ENCODE data around the gene BTBD9. TPM values are rescaled to one million over a fixed set of nuclear protein-coding genes. Genes with fewer than 3 reads are reported as not detected.

BTBD9 gene
- total and polyA plus RNA-seq, 2 donors (not counting 3 experiments of a cell fraction or from before 2014, with no cell fraction given): 4.9 to 15.0 TPM

DNA sequence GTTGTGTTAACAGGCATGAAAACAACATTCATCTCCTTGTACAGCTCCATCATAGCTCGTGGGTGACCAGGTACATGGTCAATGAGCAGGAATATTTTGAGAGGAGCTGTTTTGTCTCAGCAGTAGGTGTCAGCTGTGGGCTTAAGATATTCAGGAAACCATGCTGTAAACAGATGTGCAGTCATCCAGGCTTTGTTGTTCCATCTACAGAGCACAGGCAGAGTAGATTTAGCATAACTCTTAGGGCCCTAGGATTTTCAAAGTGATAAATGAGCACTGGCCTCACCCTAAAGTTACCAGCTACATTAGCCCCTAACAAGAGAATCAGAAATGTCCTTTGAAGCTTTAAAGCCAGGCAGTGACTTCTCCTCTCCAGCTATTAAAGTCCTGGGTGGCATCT is 154.2 kb downstream of the BTBD9 start:
- Histone ChIP-seq H3K27ac (ENCODE audit: insufficient read depth, low read depth, low read length) (no peak overlapping the region), H3K4me3 (replicated peaks in 1 of 3; ENCODE audit: insufficient read depth in 1 of 3, low read depth in 1 of 3, low read length in 3 of 3) (no peak overlapping the region), H4K20me1 (replicated peaks; ENCODE audit: control insufficient read depth, extremely low read depth, insufficient read depth, low read length) (no peaks in the 10 kb centered on the region), H3K27me3 (ENCODE audit: control insufficient read depth in 2 of 2, insufficient read depth in 2 of 2, low read length in 2 of 2) (no peaks in the 10 kb centered on the region), H3K9ac (replicated peaks; ENCODE audit: extremely low read depth, insufficient read depth, low read length) (no peak overlapping the region), H3K79me2 (ENCODE audit: control insufficient read depth, insufficient read depth, low read length) (no peaks in the 10 kb centered on the region), H2AFZ (ENCODE audit: low read depth, low read length) (no peak overlapping the region), H3K36me3 (ENCODE audit: control insufficient read depth in 2 of 2, extremely low read depth in 1 of 2, insufficient read depth in 2 of 2, low read length in 2 of 2) (no peaks in the 10 kb centered on the region), H3K9me3 (replicated peaks; ENCODE audit: control insufficient read depth, insufficient read depth, low read length) (no peaks in the 10 kb centered on the region), H3K4me2 (ENCODE audit: insufficient read depth, low read length) (no peak overlapping the region), H3K9me1 (replicated peaks; ENCODE audit: control insufficient read depth, extremely low read depth, insufficient read depth, low read length) (no peaks in the 10 kb centered on the region), H3K4me1 (ENCODE audit: control insufficient read depth, extremely low read depth, insufficient read depth, low read length) (no peaks in the 10 kb centered on the region)
- CTCF ChIA-PET: interaction anchor here (0.8 to 5.6 kb wide), 4 partner anchors 9 to 750 kb away, joined by 3 to 33 read pairs (median 4); no protein-coding TSS in a partner anchor
- FAIRE-seq (no peak), DNase-seq (ENCODE audit: low read depth, low spot score) (no peak)
- dilution Hi-C loops (cut with MboI; ENCODE audit: extremely low pct_ligation_motif_present, low sequenced_read_pairs): no loop called here
- no peak for TF ChIP-seq FOS (IDR thresholded peaks at IDR 0.05; ENCODE audit: borderline replicate concordance, insufficient read depth, low read length)
- POLR2A ChIA-PET: no interaction called here
- BruUV-seq (replicated peaks): no TSS peak
- intact Hi-C loops (cut with micrococcal nuclease): loop anchor here (5.0 kb wide), 1 partner anchor 768 kb away; no protein-coding TSS in a partner anchor

DNA sequence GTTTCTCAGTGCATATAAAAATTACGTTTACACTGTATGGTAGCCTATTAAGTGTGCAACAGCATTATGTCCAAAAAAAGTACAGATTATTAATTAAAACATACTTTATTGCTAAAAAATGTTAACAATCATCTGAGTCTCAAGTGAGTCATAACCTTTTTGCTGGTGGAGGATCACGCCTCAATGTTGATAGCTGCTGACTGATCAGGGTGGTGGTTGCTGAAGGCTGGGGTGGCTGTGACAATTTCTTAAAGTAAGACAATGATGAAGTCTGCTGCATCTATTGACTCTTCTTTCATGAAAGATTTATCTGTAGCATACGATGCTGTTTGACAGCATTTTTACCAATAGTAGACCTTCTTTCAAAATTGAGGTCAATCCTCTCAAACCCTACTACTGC is 155.1 kb downstream of the BTBD9 start:
- no TSS peak for BruUV-seq (replicated peaks)
- CTCF ChIA-PET: interaction anchor here (2.0 to 5.6 kb wide), 2 partner anchors 10 to 451 kb away, joined by 5 to 33 read pairs; no protein-coding TSS in a partner anchor

More for the DNA sequence above, 155.1 kb downstream of the BTBD9 start:
- no peak for DNase-seq (ENCODE audit: low read depth, low spot score)
- Histone ChIP-seq H3K27me3 (ENCODE audit: control insufficient read depth in 2 of 2, insufficient read depth in 2 of 2, low read length in 2 of 2) (no peaks in the 10 kb centered on the region), H3K9me3 (replicated peaks; ENCODE audit: control insufficient read depth, insufficient read depth, low read length) (no peaks in the 10 kb centered on the region), H3K4me1 (ENCODE audit: control insufficient read depth, extremely low read depth, insufficient read depth, low read length) (no peaks in the 10 kb centered on the region), H4K20me1 (replicated peaks; ENCODE audit: control insufficient read depth, extremely low read depth, insufficient read depth, low read length) (no peaks in the 10 kb centered on the region), H3K79me2 (ENCODE audit: control insufficient read depth, insufficient read depth, low read length) (no peaks in the 10 kb centered on the region), H3K4me3 (replicated peaks in 1 of 3; ENCODE audit: insufficient read depth in 1 of 3, low read depth in 1 of 3, low read length in 3 of 3) (no peak overlapping the region), H2AFZ (ENCODE audit: low read depth, low read length) (no peak overlapping the region), H3K9me1 (replicated peaks; ENCODE audit: control insufficient read depth, extremely low read depth, insufficient read depth, low read length) (no peaks in the 10 kb centered on the region), H3K27ac (ENCODE audit: insufficient read depth, low read depth, low read length) (no peak overlapping the region), H3K36me3 (ENCODE audit: control insufficient read depth in 2 of 2, extremely low read depth in 1 of 2, insufficient read depth in 2 of 2, low read length in 2 of 2) (no peaks in the 10 kb centered on the region), H3K4me2 (ENCODE audit: insufficient read depth, low read length) (no peak overlapping the region), H3K9ac (replicated peaks; ENCODE audit: extremely low read depth, insufficient read depth, low read length) (no peak overlapping the region)
- dilution Hi-C loops (cut with MboI; ENCODE audit: extremely low pct_ligation_motif_present, low sequenced_read_pairs): no loop called here
- intact Hi-C loops (cut with micrococcal nuclease): loop anchor here (5.0 kb wide), 1 partner anchor 767 kb away; no protein-coding TSS in a partner anchor
- FAIRE-seq: no peak
- no peak for TF ChIP-seq EZH2 (IDR thresholded peaks at IDR 0.05; ENCODE audit: borderline replicate concordance, low read depth, low read length, severe bottlenecking)
- TF ChIP-seq FOS (IDR thresholded peaks at IDR 0.05; ENCODE audit: borderline replicate concordance, insufficient read depth, low read length): no peak
- TF ChIP-seq, protein P1, sequence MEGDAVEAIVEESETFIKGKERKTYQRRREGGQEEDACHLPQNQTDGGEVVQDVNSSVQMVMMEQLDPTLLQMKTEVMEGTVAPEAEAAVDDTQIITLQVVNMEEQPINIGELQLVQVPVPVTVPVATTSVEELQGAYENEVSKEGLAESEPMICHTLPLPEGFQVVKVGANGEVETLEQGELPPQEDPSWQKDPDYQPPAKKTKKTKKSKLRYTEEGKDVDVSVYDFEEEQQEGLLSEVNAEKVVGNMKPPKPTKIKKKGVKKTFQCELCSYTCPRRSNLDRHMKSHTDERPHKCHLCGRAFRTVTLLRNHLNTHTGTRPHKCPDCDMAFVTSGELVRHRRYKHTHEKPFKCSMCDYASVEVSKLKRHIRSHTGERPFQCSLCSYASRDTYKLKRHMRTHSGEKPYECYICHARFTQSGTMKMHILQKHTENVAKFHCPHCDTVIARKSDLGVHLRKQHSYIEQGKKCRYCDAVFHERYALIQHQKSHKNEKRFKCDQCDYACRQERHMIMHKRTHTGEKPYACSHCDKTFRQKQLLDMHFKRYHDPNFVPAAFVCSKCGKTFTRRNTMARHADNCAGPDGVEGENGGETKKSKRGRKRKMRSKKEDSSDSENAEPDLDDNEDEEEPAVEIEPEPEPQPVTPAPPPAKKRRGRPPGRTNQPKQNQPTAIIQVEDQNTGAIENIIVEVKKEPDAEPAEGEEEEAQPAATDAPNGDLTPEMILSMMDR (IDR thresholded peaks at IDR 0.05; ENCODE audit: extremely low read depth in 1 of 2, insufficient read depth in 1 of 2, low read depth in 1 of 2, low read length in 2 of 2): no peak
- no peak for TF ChIP-seq GATA2 (IDR thresholded peaks at IDR 0.05; ENCODE audit: insufficient read depth, insufficient read length, low read depth, low read length)
- TF ChIP-seq, protein P2, sequence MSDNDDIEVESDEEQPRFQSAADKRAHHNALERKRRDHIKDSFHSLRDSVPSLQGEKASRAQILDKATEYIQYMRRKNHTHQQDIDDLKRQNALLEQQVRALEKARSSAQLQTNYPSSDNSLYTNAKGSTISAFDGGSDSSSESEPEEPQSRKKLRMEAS (IDR thresholded peaks at IDR 0.05; ENCODE audit: insufficient read depth, insufficient read length): no peak
- TF ChIP-seq MYC (IDR thresholded peaks at IDR 0.05; ENCODE audit: low read depth, low read length): no peak
- no peak for TF ChIP-seq JUN (IDR thresholded peaks at IDR 0.05; ENCODE audit: borderline replicate concordance, insufficient read depth, insufficient read length, low read depth)
- TF ChIP-seq POLR2AphosphoS5 (IDR thresholded peaks at IDR 0.05; ENCODE audit: insufficient read depth, low read depth, low read length): no peak
- no peak for TF ChIP-seq POLR2A (IDR thresholded peaks at IDR 0.05; ENCODE audit: low read depth, low read length)
- POLR2A ChIA-PET: no interaction called here

All from endothelial cell of umbilical vein (primary cell).